NCI-H774 (cell line): Measurements from ENCODE around the gene NAT10.
"Not testable (repeated sequence)": the region's sequence is repeated elsewhere in the genome, so short reads cannot be mapped to it uniquely, and the experiment has no call there.

Experiments
- DNase-seq: peaks from one replicate; lab custom pipeline; 2025; lab: John Stamatoyannopoulos, UW

Gene NAT10

GRCh38 chr11:34105079-34105956, at the start of gene NAT10:
TSS of gene NAT10 (plus strand) at chr11:34105629. CDS start at chr11:34108226, 2,597 bp downstream.
- peak; percentile 98 for DNase-seq

- DNase-seq, result no peak
Measured at GRCh38 chr11:34056672-34057071, 48.8 kb upstream of the NAT10 start.

- no peak for DNase-seq
Measured at GRCh38 chr11:34063061-34063795, 42.2 kb upstream of the NAT10 start.

GRCh38 chr11:34064291-34064690, 41.1 kb upstream of the NAT10 start:
- DNase-seq, result no peak

- DNase-seq, result no peak
Measured at GRCh38 chr11:34065505-34066203, 39.8 kb upstream of the NAT10 start.

GRCh38 chr11:34066766-34067165, 38.7 kb upstream of the NAT10 start:
- DNase-seq, result not testable (repeated sequence)

GRCh38 chr11:34067383-34068065, 37.9 kb upstream of the NAT10 start:
- no peak for DNase-seq

- no peak for DNase-seq
Measured at GRCh38 chr11:34068111-34068510, 37.3 kb upstream of the NAT10 start.

- not testable (repeated sequence) for DNase-seq
Measured at GRCh38 chr11:34071306-34071705, 34.1 kb upstream of the NAT10 start.

GRCh38 chr11:34072041-34072440, 33.4 kb upstream of the NAT10 start:
- no peak for DNase-seq

- no peak for DNase-seq
Measured at GRCh38 chr11:34072832-34073231, 32.6 kb upstream of the NAT10 start.

- no peak for DNase-seq
Measured at GRCh38 chr11:34074391-34074790, 31.0 kb upstream of the NAT10 start.

GRCh38 chr11:34075178-34075820, 30.1 kb upstream of the NAT10 start:
- no peak for DNase-seq

GRCh38 chr11:34080609-34081008, 24.8 kb upstream of the NAT10 start:
- DNase-seq, result no peak

- no peak for DNase-seq
Measured at GRCh38 chr11:34084637-34085036, 20.8 kb upstream of the NAT10 start.

- no peak for DNase-seq
Measured at GRCh38 chr11:34086554-34087283, 18.7 kb upstream of the NAT10 start.

- DNase-seq, result no peak
Measured at GRCh38 chr11:34091825-34092224, 13.6 kb upstream of the NAT10 start.

GRCh38 chr11:34094900-34095299, 10.5 kb upstream of the NAT10 start:
- not testable (repeated sequence) for DNase-seq

GRCh38 chr11:34098813-34099212, 6.6 kb upstream of the NAT10 start:
- DNase-seq, result no peak

GRCh38 chr11:34104680-34105078, 750 bp upstream of the NAT10 start:
- DNase-seq, result no peak
